Right lobe of liver (tissue), 6 donors: Measurements from ENCODE around the gene MSGN1. TPM values are rescaled to one million over a fixed set of nuclear protein-coding genes. Genes with fewer than 3 reads are reported as not detected.

Experiments used
- ATAC-seq, 4 donors: fragments of 200-7000 bp; cut with Tn5 transposase; one replicate each; pipeline ENCODE4 v1.9.1; 2020; ENCODE audit warnings: mild to moderate bottlenecking in 4 of 4, moderate library complexity in 4 of 4
- DNase-seq, 3 donors: peaks; one replicate each; pipeline ENCODE4 v3.0.0-alpha.2; 2020
- H3K27ac ChIP-seq, 3 donors: fragments of 200-600 bp; one replicate each; pipeline ENCODE4 v1.8.0; 2022
- H3K27me3 ChIP-seq, 2 donors: fragments of 200-600 bp; one replicate each; pipeline ENCODE4 v1.8.0; 2022
- H3K36me3 ChIP-seq, 4 donors: fragments of 200-600 bp; sonication (generic) in 1 of 4; one replicate each; pipeline versions ENCODE4 v1.5.1 to v1.8.0; 2017 to 2022; ENCODE audit warnings: control low read depth in 1 of 4
- H3K4me1 ChIP-seq, 4 donors: fragments of 200-600 bp; sonication (generic) in 1 of 4; one replicate each; pipeline versions ENCODE4 v1.5.1 to v1.8.0; 2017 to 2022; ENCODE audit warnings: control low read depth in 1 of 4
- H3K4me3 ChIP-seq, 3 donors: fragments of 200-600 bp; one replicate each; pipeline ENCODE4 v1.8.0; 2022
- H3K9me3 ChIP-seq, 4 donors: fragments of 200-600 bp; sonication (generic) in 1 of 4; one replicate each; pipeline versions ENCODE4 v1.5.1 to v1.8.0; 2017 to 2022; ENCODE audit warnings: control low read depth in 1 of 4
- CTCF ChIP-seq, 4 donors: fragments of 200-600 bp in 3 of 4; fragments of 450-650 bp in 1 of 4; IDR thresholded peaks; one replicate each; pipeline versions ENCODE4 v1.5.1 to v1.8.0; 2016 to 2022; ENCODE audit warnings: antibody characterized with exemption in 4 of 4, mild to moderate bottlenecking in 2 of 4
- POLR2A ChIP-seq: fragments of 450-650 bp; IDR thresholded peaks from one replicate; pipeline ENCODE4 v1.6.1; 2017; ENCODE audit warnings: antibody characterized with exemption, mild to moderate bottlenecking
- WGBS: methylation state at CpG from one replicate; pipeline ENCODE4 v1.1.6; 2018; ENCODE audit warnings: low coverage, low lambda C conversion rate; ENCODE audit not compliant: insufficient coverage; ENCODE audit errors: missing lambda C conversion rate; 5-methylcytosine and 5-hydroxymethylcytosine counted together
- intact Hi-C, 2 donors: fragments of 100-400 bp; cut with DNase I; formaldehyde crosslinking; loops; one replicate each; pipeline versions ENCODE4 v1.11.2 to v1.14.1; 2022
- total RNA-seq, 6 experiments: library from RNA; depleted of rRNA in 2 of 6; stranded (reverse); fragments of >200 nt in 2 of 6; fragmentation: NEBNext Ultra II Directional in 3 of 6; extraction: Animal tissue kit (Norgen Biotek cat#: 25700) in 3 of 6; gene quantifications; one replicate each; pipeline versions ENCODE4 v1.1.0 to v1.2.4, GENCODE V29; 2016 to 2023
- donor health status: DM: no; HTN: yes; CAD: no.
- donor health status: DM: no; HTN: no; CAD: no.
- donor health status: DM: no; HTN: no; CAD: no.
- donor health status: DM: no; HTN: yes; CAD: no.
- donor health status: DM: no; HTN: yes; CAD: no.

MSGN1 gene
- total RNA-seq, 6 experiments from 2014 or later: not detected

DNA sequence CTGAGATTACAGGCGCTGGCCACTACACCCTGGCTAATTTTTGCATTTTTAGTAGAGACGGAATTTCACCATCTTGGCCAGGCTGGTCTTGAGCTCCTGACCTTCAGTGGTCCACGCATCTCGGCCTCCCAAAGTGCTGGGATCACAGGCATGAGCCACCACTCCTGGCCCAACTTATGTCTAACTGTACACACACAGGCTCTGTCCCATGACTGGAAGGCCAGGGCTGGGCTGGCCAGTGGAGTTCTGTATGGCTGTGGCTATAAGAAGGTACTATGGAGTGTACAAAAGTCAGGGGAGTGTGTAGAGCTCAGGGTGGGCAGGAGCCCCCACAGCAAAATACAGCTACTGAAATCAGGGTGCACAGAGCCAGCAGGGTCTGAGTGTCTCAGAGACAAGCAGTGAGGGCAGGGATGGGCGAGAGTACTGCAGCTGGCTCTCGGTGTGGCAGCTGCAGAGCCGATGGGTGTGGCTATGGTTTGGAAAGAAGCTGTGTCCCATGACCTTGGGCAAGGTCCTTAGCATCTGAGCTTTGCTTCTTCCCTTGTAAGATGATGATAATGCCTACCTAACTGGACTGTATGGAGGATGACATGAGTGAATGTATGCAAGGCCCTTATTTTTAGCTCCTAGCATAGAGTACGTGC, 10.4 kb upstream of the MSGN1 start:
- intact Hi-C loops: no loop called here
- Histone ChIP-seq H3K27me3 (no peaks in the 10 kb centered on the region), H3K4me1 (no peaks in the 10 kb centered on the region), H3K9me3 (no peaks in the 10 kb centered on the region), H3K4me3 (no peak overlapping the region), H3K27ac (no peak overlapping the region), H3K36me3 (no peaks in the 10 kb centered on the region)
- TF ChIP-seq POLR2A (no peak), CTCF (IDR thresholded peaks at IDR 0.05) (no peak)
- ATAC-seq (no peak), DNase-seq (no peak)
- WGBS: 46% methylated on average over 3 of the region's 8 CpGs

DNA sequence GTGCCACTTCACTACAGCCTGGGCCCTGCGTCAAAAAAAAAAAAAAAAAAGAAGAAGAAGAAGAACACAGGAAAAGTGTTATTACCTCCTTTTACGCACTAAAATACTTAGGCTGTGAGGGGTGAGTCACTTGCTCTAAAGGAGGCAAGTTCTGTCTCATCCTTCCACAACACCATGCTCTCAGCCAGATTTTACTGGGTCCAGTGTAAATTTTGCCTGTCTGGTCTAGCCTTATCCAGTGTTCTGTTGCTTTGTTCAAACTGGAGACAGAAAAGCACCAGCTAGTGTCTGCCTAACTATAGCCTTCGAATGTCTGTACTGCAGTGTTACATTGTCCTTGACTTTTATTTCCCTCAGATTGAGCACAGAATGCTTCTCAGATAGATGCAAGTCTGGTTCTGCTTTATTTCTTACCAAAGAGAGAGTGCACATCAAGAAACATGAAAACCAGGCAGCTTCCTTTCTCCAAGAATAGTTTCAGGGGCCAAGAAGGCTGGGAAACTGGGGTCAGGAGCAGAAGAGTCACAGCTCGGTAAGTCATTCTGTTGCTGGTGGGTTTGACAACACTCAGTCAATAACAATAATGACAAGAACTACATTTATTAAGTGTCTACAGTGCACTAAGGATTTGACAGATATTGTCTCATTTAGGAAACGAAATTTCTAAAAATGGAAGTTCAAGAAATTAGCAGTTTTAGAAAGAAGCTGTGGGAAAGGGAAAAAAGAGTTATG, 3.1 kb upstream of the MSGN1 start:
- H3K27me3 ChIP-seq: no peaks in the 10 kb centered on the region
- H3K27ac ChIP-seq: no peak overlapping the region

GRCh38 chr2:17813742-17814473, 2.4 kb upstream of the MSGN1 start:
- no peak for DNase-seq
- Histone ChIP-seq H3K9me3 (no peaks in the 10 kb centered on the region), H3K27ac (no peak overlapping the region), H3K27me3 (no peaks in the 10 kb centered on the region), H3K4me1 (no peaks in the 10 kb centered on the region), H3K36me3 (no peaks in the 10 kb centered on the region), H3K4me3 (no peak overlapping the region)
- intact Hi-C loops: no loop called here
- ATAC-seq: peak in 1 of 4 donors; percentile 37
- WGBS: 58% methylated on average over 5 of the region's 5 CpGs
- TF ChIP-seq POLR2A (no peak), CTCF (IDR thresholded peaks at IDR 0.05) (no peak)

More for the DNA sequence above, 3.1 kb upstream of the MSGN1 start:
- no peak for DNase-seq
- WGBS: 52% methylated on average over 5 of the region's 5 CpGs
- H3K4me1 ChIP-seq: no peaks in the 10 kb centered on the region
- no peaks in the 10 kb centered on the region for H3K36me3 ChIP-seq
- TF ChIP-seq CTCF (IDR thresholded peaks at IDR 0.05) (no peak), POLR2A (no peak)
- no peaks in the 10 kb centered on the region for H3K9me3 ChIP-seq
- peak in 1 of 4 donors; percentile 30 for ATAC-seq
- intact Hi-C loops: no loop called here
- no peak overlapping the region for H3K4me3 ChIP-seq

GRCh38 chr2:17814601-17815000, 1.7 kb upstream of the MSGN1 start:
- Histone ChIP-seq H3K27me3 (no peaks in the 10 kb centered on the region), H3K27ac (no peak overlapping the region), H3K9me3 (no peaks in the 10 kb centered on the region), H3K4me3 (no peak overlapping the region), H3K36me3 (no peaks in the 10 kb centered on the region), H3K4me1 (no peaks in the 10 kb centered on the region)
- intact Hi-C loops: no loop called here
- no peak for TF ChIP-seq CTCF (IDR thresholded peaks at IDR 0.05)
- TF ChIP-seq POLR2A: no peak
- 50% methylated on average over 1 of the region's 1 CpG for WGBS
- no peak for ATAC-seq
- no peak for DNase-seq
